CD14-positive monocyte (primary cell): ENCODE measurements around the gene ASB4. TPM values are rescaled to one million over a fixed set of nuclear protein-coding genes. Genes with fewer than 3 reads are reported as not detected.

Experiments used
- DNase-seq, 3 donors: peaks; one replicate each; pipeline ENCODE4 v3.0.0-alpha.2; 2011 to 2022
- H2AFZ ChIP-seq: 2 replicates; pipeline ENCODE4 v1.6.0; 2012; ENCODE audit warnings: mild to moderate bottlenecking, low read depth, low read length, inconsistent platforms; ENCODE audit not compliant: insufficient read depth, poor library complexity, severe bottlenecking
- H3K27ac ChIP-seq, 2 donors: 1 replicate in 1 of 2; 2 replicates in 1 of 2; pipeline ENCODE4 v1.5.1; 2012 to 2013; ENCODE audit warnings: low read length in 2 of 2, control low read depth in 1 of 2, inconsistent platforms in 1 of 2, low read depth in 1 of 2, mild to moderate bottlenecking in 1 of 2
- H3K27me3 ChIP-seq, 2 donors: one replicate each; pipeline versions ENCODE4 v1.6.0 to v1.6.1; 2011 to 2013; ENCODE audit warnings: low read length in 2 of 2; ENCODE audit not compliant: control insufficient read depth in 2 of 2, insufficient read depth in 2 of 2
- H3K36me3 ChIP-seq, 2 donors: replicated peaks in 1 of 2; 1 replicate in 1 of 2; 2 replicates in 1 of 2; pipeline versions ENCODE4 v1.5.1 to v1.6.1; 2012 to 2013; ENCODE audit warnings: low read length in 2 of 2, control low read depth in 1 of 2, inconsistent platforms in 1 of 2, mild to moderate bottlenecking in 1 of 2; ENCODE audit not compliant: insufficient read depth in 2 of 2, control insufficient read depth in 1 of 2
- H3K4me1 ChIP-seq, 2 donors: 1 replicate in 1 of 2; 2 replicates in 1 of 2; pipeline versions ENCODE4 v1.5.1 to v1.6.1; 2012 to 2013; ENCODE audit warnings: low read length in 2 of 2, control low read depth in 1 of 2, inconsistent platforms in 1 of 2, mild to moderate bottlenecking in 1 of 2, moderate library complexity in 1 of 2; ENCODE audit not compliant: insufficient read depth in 2 of 2, control insufficient read depth in 1 of 2
- H3K4me2 ChIP-seq: replicated peaks from 2 replicates; pipeline ENCODE3; 2012; ENCODE audit warnings: low read length, moderate library complexity, mild to moderate bottlenecking; ENCODE audit not compliant: poor library complexity, severe bottlenecking; ENCODE audit errors: extremely low read depth
- H3K4me3 ChIP-seq, 3 experiments: fragments of 200-600 bp in 1 of 3; sonication (generic) in 1 of 3; replicated peaks in 1 of 3; 1 replicate in 2 of 3; 2 replicates in 1 of 3; pipeline ENCODE4 v1.5.1; 2011 to 2013; ENCODE audit warnings: low read length in 3 of 3, mild to moderate bottlenecking in 3 of 3, control low read depth in 2 of 3, low read depth in 2 of 3, inconsistent platforms in 1 of 3, moderate library complexity in 1 of 3
- H3K79me2 ChIP-seq: 2 replicates; pipeline ENCODE4 v1.6.0; 2012; ENCODE audit warnings: mild to moderate bottlenecking, control low read depth, inconsistent platforms, low read length, moderate library complexity; ENCODE audit not compliant: insufficient read depth
- H3K9ac ChIP-seq: 2 replicates; pipeline ENCODE4 v1.6.0; 2017; ENCODE audit warnings: low read length, mild to moderate bottlenecking; ENCODE audit not compliant: insufficient read depth, poor library complexity, severe bottlenecking
- H3K9me3 ChIP-seq, 2 donors: replicated peaks in 1 of 2; 1 replicate in 1 of 2; 2 replicates in 1 of 2; pipeline versions ENCODE4 v1.5.1 to v1.6.1; 2012 to 2013; ENCODE audit warnings: low read length in 2 of 2, control low read depth in 1 of 2; ENCODE audit not compliant: control insufficient read depth in 1 of 2, insufficient read depth in 1 of 2
- H4K20me1 ChIP-seq: 2 replicates; pipeline ENCODE4 v1.6.0; 2012; ENCODE audit warnings: mild to moderate bottlenecking, low read length, control low read depth, moderate library complexity; ENCODE audit not compliant: insufficient read depth
- H3K27ac Mint-ChIP-seq, 7 donors: one replicate each; pipeline ENCODE4 v1.8.0; 2020; ENCODE audit warnings: mild to moderate bottlenecking in 7 of 7, mixed read lengths in 7 of 7, moderate library complexity in 6 of 7, inconsistent platforms in 2 of 7
- H3K27me3 Mint-ChIP-seq, 3 donors: one replicate each; pipeline ENCODE4 v1.8.0; 2021 to 2022; ENCODE audit warnings: low read depth in 3 of 3, mild to moderate bottlenecking in 3 of 3, mixed read lengths in 3 of 3, moderate library complexity in 3 of 3, inconsistent platforms in 1 of 3
- H3K36me3 Mint-ChIP-seq, 2 donors: one replicate each; pipeline ENCODE4 v1.8.0; 2020; ENCODE audit warnings: mixed read lengths in 2 of 2, inconsistent platforms in 1 of 2, mild to moderate bottlenecking in 1 of 2
- H3K4me1 Mint-ChIP-seq: one replicate; pipeline ENCODE4 v1.8.0; 2020; ENCODE audit warnings: mild to moderate bottlenecking, mixed read lengths
- H3K4me3 Mint-ChIP-seq, 2 donors: one replicate each; pipeline ENCODE4 v1.8.0; 2020; ENCODE audit warnings: mild to moderate bottlenecking in 2 of 2, mixed read lengths in 2 of 2, moderate library complexity in 1 of 2
- H3K9me3 Mint-ChIP-seq, 7 donors: one replicate each; pipeline ENCODE4 v1.8.0; 2020 to 2022; ENCODE audit warnings: mixed read lengths in 7 of 7, mild to moderate bottlenecking in 6 of 7, moderate library complexity in 6 of 7, inconsistent platforms in 2 of 7
- whole genome bisulfite sequencing: methylation state at CpG from one replicate; pipeline ENCODE4 v1.1.5; 2013; ENCODE audit warnings: missing lambda C conversion rate; ENCODE audit not compliant: insufficient coverage; 5-methylcytosine and 5-hydroxymethylcytosine counted together
- intact Hi-C, 2 donors: fragments of 100-400 bp; cut with micrococcal nuclease; formaldehyde crosslinking; loops; one replicate each; pipeline versions ENCODE4 v1.15.0 to v1.15.1; 2023
- polyA plus RNA-seq, 3 donors: library from polyadenylated mRNA; depleted of rRNA in 1 of 3; unstranded in 2 of 3; stranded (reverse) in 1 of 3; fragments of 300-500 nt in 2 of 3; fragments of >200 nt in 1 of 3; fragmentation: Illumina TruSeq in 2 of 3; gene quantifications; 1 replicate in 2 of 3; 2 replicates in 1 of 3; pipeline ENCODE4 v1.2.3, GENCODE V29; 2012 to 2021
- TF ChIP-seq, protein P1 (sequence below): fragments of 200-600 bp; IDR thresholded peaks from one replicate; pipeline ENCODE4 v1.8.0; 2022; ENCODE audit warnings: antibody characterized with exemption, mild to moderate bottlenecking

ASB4 gene
- polyA plus RNA-seq, 3 donors: not detected

DNA sequence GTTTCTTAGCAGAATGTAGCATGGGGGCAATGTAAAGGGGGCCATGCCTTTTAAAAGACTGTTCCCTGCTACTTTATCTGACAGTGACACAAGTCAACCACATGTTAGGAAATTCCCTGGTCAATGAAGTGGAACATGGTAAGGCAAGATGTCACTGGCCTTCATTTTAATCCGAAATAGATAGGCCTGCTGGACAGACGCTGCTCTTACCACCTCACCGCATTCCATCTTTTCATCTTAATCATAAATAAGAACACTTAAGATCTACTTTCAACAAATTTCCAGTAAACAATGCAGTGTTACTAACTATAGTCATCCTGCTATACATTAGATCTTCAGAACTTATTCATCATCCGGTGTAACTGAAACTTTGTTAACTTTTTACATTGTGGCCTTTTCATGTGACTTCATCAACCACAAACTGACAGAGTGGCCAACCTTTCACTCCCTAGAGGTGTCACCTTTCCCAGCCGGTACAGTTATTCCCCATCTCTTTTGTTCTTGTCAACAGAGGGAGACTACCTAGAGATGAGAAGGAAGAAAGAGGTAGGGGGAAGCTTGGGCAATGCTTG, 15.6 kb downstream of the ASB4 start:
- no peak for DNase-seq

GRCh38 chr7:95502403-95502802, 16.7 kb downstream of the ASB4 start:
- Mint-ChIP-seq H3K4me3 (no peak overlapping the region), H3K27me3 (no peaks in the 10 kb centered on the region), H3K36me3 (no peaks in the 10 kb centered on the region), H3K27ac (no peak overlapping the region), H3K9me3 (no peaks in the 10 kb centered on the region), H3K4me1 (no peaks in the 10 kb centered on the region)
- H3K9me3 ChIP-seq: no peaks in the 10 kb centered on the region
- TF ChIP-seq, protein P1, sequence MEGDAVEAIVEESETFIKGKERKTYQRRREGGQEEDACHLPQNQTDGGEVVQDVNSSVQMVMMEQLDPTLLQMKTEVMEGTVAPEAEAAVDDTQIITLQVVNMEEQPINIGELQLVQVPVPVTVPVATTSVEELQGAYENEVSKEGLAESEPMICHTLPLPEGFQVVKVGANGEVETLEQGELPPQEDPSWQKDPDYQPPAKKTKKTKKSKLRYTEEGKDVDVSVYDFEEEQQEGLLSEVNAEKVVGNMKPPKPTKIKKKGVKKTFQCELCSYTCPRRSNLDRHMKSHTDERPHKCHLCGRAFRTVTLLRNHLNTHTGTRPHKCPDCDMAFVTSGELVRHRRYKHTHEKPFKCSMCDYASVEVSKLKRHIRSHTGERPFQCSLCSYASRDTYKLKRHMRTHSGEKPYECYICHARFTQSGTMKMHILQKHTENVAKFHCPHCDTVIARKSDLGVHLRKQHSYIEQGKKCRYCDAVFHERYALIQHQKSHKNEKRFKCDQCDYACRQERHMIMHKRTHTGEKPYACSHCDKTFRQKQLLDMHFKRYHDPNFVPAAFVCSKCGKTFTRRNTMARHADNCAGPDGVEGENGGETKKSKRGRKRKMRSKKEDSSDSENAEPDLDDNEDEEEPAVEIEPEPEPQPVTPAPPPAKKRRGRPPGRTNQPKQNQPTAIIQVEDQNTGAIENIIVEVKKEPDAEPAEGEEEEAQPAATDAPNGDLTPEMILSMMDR: no peak
- H3K9ac ChIP-seq: no peak overlapping the region
- no peak overlapping the region for H3K27ac ChIP-seq
- no peak overlapping the region for H3K4me2 ChIP-seq
- no peaks in the 10 kb centered on the region for H3K36me3 ChIP-seq
- H4K20me1 ChIP-seq: no peaks in the 10 kb centered on the region
- H3K4me3 ChIP-seq: no peak overlapping the region
- no peak for DNase-seq
- intact Hi-C loops: no loop called here
- no peaks in the 10 kb centered on the region for H3K79me2 ChIP-seq
- H2AFZ ChIP-seq: no peak overlapping the region
- H3K27me3 ChIP-seq: no peaks in the 10 kb centered on the region
- no CpG with 5 or more reads among the region's 1 CpG for WGBS
- no peaks in the 10 kb centered on the region for H3K4me1 ChIP-seq

More for the DNA sequence above, 15.6 kb downstream of the ASB4 start:
- intact Hi-C loops: no loop called here
- WGBS: 79% methylated on average over 4 of the region's 5 CpGs
- H3K79me2 ChIP-seq: no peaks in the 10 kb centered on the region
- no peak overlapping the region for H3K27ac ChIP-seq
- H3K9ac ChIP-seq: no peak overlapping the region
- H3K4me1 Mint-ChIP-seq: no peaks in the 10 kb centered on the region
- no peaks in the 10 kb centered on the region for H3K27me3 ChIP-seq
- no peak overlapping the region for H3K27ac Mint-ChIP-seq
- no peak overlapping the region for H3K4me2 ChIP-seq
- H3K27me3 Mint-ChIP-seq: peaks cover 0 to 2% (median 0%) of the 10 kb centered on the region in 3 donors
- H3K9me3 Mint-ChIP-seq: no peaks in the 10 kb centered on the region
- H3K4me3 Mint-ChIP-seq: no peak overlapping the region
- no peaks in the 10 kb centered on the region for H3K9me3 ChIP-seq
- H4K20me1 ChIP-seq: no peaks in the 10 kb centered on the region
- H3K36me3 ChIP-seq: no peaks in the 10 kb centered on the region
- no peak overlapping the region for H3K4me3 ChIP-seq
- H2AFZ ChIP-seq: no peak overlapping the region
- TF ChIP-seq, protein P1: no peak
- no peaks in the 10 kb centered on the region for H3K4me1 ChIP-seq
- no peaks in the 10 kb centered on the region for H3K36me3 Mint-ChIP-seq
